ENCODE measurements around the gene PAK1IP1. TPM values are rescaled to one million over a fixed set of nuclear protein-coding genes. Genes with fewer than 3 reads are reported as not detected.
"Not testable (repeated sequence)": the region's sequence is repeated elsewhere in the genome, so short reads cannot be mapped to it uniquely, and the experiment has no call there.

The PAK1IP1 gene
- total RNA-seq, 1 donor from 2014 or later: 12.2 TPM

- Mint-ChIP-seq H3K36me3 (ENCODE audit: unreplicated experiment) (no peaks in the 10 kb centered on the region), H3K27me3 (ENCODE audit: unreplicated experiment) (peaks cover 29% of the 10 kb centered on the region), H3K27ac (ENCODE audit: unreplicated experiment) (no peak overlapping the region), H3K4me1 (ENCODE audit: unreplicated experiment) (no peaks in the 10 kb centered on the region), H3K4me3 (ENCODE audit: unreplicated experiment) (no peak overlapping the region), H3K9me3 (ENCODE audit: unreplicated experiment) (peaks cover 7% of the 10 kb centered on the region)
- DNase-seq (ENCODE audit: extremely low spot score, unreplicated experiment): no peak
- no peak for TF ChIP-seq CTCF (IDR thresholded peaks at IDR 0.05)
Observed at GRCh38 chr6:10662207-10662606, 32.6 kb upstream of the PAK1IP1 start.

DNA sequence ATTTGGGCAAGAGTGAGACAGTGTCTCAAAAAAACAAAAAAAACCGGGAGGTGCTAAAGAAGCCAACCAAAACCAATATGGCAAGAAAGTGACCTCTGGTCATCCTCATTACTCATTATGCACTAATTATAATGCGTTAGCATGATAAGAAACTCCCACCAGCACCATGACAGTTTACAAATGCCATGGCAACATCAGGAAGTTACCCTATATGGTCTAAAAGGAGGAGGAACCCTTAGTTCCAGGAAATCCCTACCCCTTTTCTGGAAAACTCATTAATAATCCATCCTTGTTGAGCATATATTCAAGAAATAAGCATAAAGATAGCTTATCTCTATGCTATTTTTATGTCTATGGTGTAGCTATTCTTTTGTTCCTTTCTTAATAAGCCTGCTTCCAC is 32.0 kb upstream of the PAK1IP1 start:
- H3K4me1 Mint-ChIP-seq (ENCODE audit: unreplicated experiment): no peaks in the 10 kb centered on the region
- no peak overlapping the region for H3K4me3 Mint-ChIP-seq (ENCODE audit: unreplicated experiment)
- no peak overlapping the region for H3K27ac Mint-ChIP-seq (ENCODE audit: unreplicated experiment)
- H3K36me3 Mint-ChIP-seq (ENCODE audit: unreplicated experiment): no peaks in the 10 kb centered on the region
- no peak for DNase-seq (ENCODE audit: extremely low spot score, unreplicated experiment)
- TF ChIP-seq CTCF (IDR thresholded peaks at IDR 0.05): no peak
- H3K9me3 Mint-ChIP-seq (ENCODE audit: unreplicated experiment): peaks cover 7% of the 10 kb centered on the region
- peaks cover 33% of the 10 kb centered on the region for H3K27me3 Mint-ChIP-seq (ENCODE audit: unreplicated experiment)

DNA sequence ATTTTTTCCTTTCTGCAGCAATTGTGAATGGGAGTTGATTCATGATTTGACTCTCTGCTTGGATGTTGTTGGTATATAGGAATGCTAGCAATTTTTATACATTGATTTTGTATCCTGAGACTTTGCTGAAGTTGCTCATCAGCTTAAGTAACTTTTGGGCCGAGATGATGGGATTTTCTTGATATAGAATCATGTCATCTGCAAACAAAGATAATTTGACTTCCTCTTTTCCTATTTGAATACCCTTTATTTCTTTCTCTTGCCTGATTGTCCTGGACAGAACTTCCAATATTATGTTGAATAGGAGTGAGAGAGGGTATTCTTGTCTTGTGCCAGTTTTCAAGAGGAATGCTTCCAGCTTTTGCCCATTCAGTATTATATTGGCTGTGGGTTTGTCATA is 29.2 kb upstream of the PAK1IP1 start:
- H3K36me3 Mint-ChIP-seq (ENCODE audit: unreplicated experiment); DNase-seq (ENCODE audit: extremely low spot score, unreplicated experiment): not testable (repeated sequence)

DNA sequence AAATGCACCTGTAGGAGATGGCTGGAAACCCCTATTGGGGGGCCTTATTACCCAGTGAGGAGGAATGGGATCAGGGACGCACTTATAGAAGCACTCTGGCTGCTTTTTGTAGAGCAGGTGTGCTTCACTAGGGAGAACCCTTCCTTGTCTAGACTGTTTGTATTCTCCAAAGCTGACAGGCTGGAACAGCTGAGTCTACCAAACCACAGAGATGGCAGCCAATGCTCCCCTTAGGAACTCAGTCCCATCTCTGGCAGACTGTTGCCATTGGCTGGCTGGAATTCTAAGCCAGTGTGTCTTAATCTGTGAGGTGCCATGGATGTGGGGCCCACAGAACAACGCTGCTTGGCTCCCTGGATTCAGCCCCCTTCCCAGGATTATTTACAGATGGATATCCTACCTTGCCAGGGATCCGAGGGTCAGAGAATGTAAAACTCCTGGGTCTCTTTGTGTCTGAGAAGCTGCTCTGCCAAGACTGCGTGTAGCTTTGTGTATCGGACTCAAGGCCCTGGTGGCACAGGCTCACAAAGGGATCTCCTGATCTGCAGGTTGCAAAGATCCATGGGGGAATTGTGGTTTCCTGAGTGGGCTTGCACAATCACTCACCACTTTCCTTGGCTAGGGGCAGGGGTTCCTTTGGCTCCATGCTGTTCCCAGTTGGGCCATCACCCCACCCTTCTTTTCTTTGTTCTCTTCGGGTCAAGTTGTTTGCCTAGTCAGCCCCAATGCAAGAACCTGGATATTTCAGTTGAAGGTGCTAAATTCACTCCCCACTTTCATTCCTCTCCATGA is 26.4 kb upstream of the PAK1IP1 start:
- no peak for TF ChIP-seq CTCF (IDR thresholded peaks at IDR 0.05)
- Mint-ChIP-seq H3K36me3 (ENCODE audit: unreplicated experiment) (no peaks in the 10 kb centered on the region), H3K27me3 (ENCODE audit: unreplicated experiment) (peaks cover 30% of the 10 kb centered on the region), H3K9me3 (ENCODE audit: unreplicated experiment) (peaks cover 7% of the 10 kb centered on the region), H3K4me3 (ENCODE audit: unreplicated experiment) (no peak overlapping the region), H3K4me1 (ENCODE audit: unreplicated experiment) (no peaks in the 10 kb centered on the region), H3K27ac (ENCODE audit: unreplicated experiment) (no peak overlapping the region)
- DNase-seq (ENCODE audit: extremely low spot score, unreplicated experiment): no peak

More for the DNA sequence above, 29.2 kb upstream of the PAK1IP1 start:
- not testable (repeated sequence) for H3K9me3 Mint-ChIP-seq (ENCODE audit: unreplicated experiment); H3K4me3 Mint-ChIP-seq (ENCODE audit: unreplicated experiment); H3K4me1 Mint-ChIP-seq (ENCODE audit: unreplicated experiment); H3K27ac Mint-ChIP-seq (ENCODE audit: unreplicated experiment)
- H3K27me3 Mint-ChIP-seq (ENCODE audit: unreplicated experiment): peaks cover 30% of the 10 kb centered on the region

GRCh38 chr6:10676403-10676802 is 18.4 kb upstream of the PAK1IP1 start:
- peaks cover 20% of the 10 kb centered on the region for H3K27me3 Mint-ChIP-seq (ENCODE audit: unreplicated experiment)
- H3K4me1 Mint-ChIP-seq (ENCODE audit: unreplicated experiment): no peaks in the 10 kb centered on the region
- no peak overlapping the region for H3K27ac Mint-ChIP-seq (ENCODE audit: unreplicated experiment)
- H3K4me3 Mint-ChIP-seq (ENCODE audit: unreplicated experiment): no peak overlapping the region
- H3K36me3 Mint-ChIP-seq (ENCODE audit: unreplicated experiment): no peaks in the 10 kb centered on the region
- H3K9me3 Mint-ChIP-seq (ENCODE audit: unreplicated experiment): no peaks in the 10 kb centered on the region
- TF ChIP-seq CTCF (IDR thresholded peaks at IDR 0.05): no peak
- no peak for DNase-seq (ENCODE audit: extremely low spot score, unreplicated experiment)

Data from osteocyte (in vitro differentiated cells).